ENCODE measurements around the gene AKAP7. TPM values are rescaled to one million over a fixed set of nuclear protein-coding genes. Genes with fewer than 3 reads are reported as not detected.
"Not testable (repeated sequence)": the region's sequence is repeated elsewhere in the genome, so short reads cannot be mapped to it uniquely, and the experiment has no call there.

The AKAP7 gene
- polyA plus RNA-seq, 3 donors: 2.4 to 4.9 (median 3.4) TPM

DNA sequence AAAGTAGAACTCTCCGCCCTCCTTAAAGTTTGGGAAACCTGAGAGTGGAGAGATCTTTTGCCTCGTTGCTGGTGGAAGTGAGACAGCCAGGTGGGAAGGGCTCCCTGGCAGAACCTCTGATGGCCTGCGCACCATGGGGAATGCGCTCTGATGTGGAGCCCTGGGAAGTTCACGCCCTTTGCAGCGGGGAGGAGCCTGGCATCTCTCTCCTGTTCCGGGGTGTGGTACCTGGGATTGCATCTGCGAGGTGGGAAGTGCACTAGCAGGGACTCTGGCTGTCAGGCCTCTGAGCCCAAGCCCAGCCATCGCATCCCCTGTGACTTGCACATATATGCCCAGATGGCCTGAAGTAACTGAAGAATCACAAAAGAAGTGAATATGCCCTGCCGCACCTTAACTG, 159.8 kb downstream of the AKAP7 start:
- no peak overlapping the region for H3K9ac ChIP-seq (ENCODE audit: insufficient read depth, low read length, poor library complexity, severe bottlenecking)
- Mint-ChIP-seq H3K27me3 (ENCODE audit: low read depth in 3 of 3) (peaks cover 0 to 3% (median 0%) of the 10 kb centered on the region in 3 donors), H3K27ac (no peak overlapping the region), H3K4me1 (peaks cover 14% of the 10 kb centered on the region), H3K36me3 (no peaks in the 10 kb centered on the region), H3K4me3 (no peak overlapping the region), H3K9me3 (peaks cover 0 to 6% (median 0%) of the 10 kb centered on the region in 7 donors)
- H3K27ac ChIP-seq (ENCODE audit: low read depth in 1 of 2, low read length in 2 of 2): no peak overlapping the region
- H3K79me2 ChIP-seq (ENCODE audit: insufficient read depth, low read length): no peaks in the 10 kb centered on the region
- H3K9me3 ChIP-seq (replicated peaks in 1 of 2; ENCODE audit: control insufficient read depth in 1 of 2, insufficient read depth in 1 of 2, low read length in 2 of 2): no peaks in the 10 kb centered on the region
- intact Hi-C loops (cut with micrococcal nuclease): no loop called here
- DNase-seq: no peak
- 100% methylated on average over 8 of the region's 10 CpGs for WGBS (ENCODE audit: insufficient coverage)
- H2AFZ ChIP-seq (ENCODE audit: insufficient read depth, low read depth, low read length, poor library complexity, severe bottlenecking): no peak overlapping the region
- H3K4me3 ChIP-seq (replicated peaks in 1 of 3; ENCODE audit: low read depth in 2 of 3, low read length in 3 of 3): no peak overlapping the region
- H3K4me2 ChIP-seq (replicated peaks; ENCODE audit: extremely low read depth, low read length, poor library complexity, severe bottlenecking): no peak overlapping the region
- H3K4me1 ChIP-seq (ENCODE audit: control insufficient read depth in 1 of 2, insufficient read depth in 2 of 2, low read length in 2 of 2): no peaks in the 10 kb centered on the region
- H4K20me1 ChIP-seq (ENCODE audit: insufficient read depth, low read length): no peaks in the 10 kb centered on the region
- TF ChIP-seq, protein P1, sequence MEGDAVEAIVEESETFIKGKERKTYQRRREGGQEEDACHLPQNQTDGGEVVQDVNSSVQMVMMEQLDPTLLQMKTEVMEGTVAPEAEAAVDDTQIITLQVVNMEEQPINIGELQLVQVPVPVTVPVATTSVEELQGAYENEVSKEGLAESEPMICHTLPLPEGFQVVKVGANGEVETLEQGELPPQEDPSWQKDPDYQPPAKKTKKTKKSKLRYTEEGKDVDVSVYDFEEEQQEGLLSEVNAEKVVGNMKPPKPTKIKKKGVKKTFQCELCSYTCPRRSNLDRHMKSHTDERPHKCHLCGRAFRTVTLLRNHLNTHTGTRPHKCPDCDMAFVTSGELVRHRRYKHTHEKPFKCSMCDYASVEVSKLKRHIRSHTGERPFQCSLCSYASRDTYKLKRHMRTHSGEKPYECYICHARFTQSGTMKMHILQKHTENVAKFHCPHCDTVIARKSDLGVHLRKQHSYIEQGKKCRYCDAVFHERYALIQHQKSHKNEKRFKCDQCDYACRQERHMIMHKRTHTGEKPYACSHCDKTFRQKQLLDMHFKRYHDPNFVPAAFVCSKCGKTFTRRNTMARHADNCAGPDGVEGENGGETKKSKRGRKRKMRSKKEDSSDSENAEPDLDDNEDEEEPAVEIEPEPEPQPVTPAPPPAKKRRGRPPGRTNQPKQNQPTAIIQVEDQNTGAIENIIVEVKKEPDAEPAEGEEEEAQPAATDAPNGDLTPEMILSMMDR (IDR thresholded peaks at IDR 0.05): no peak
- H3K36me3 ChIP-seq (replicated peaks in 1 of 2; ENCODE audit: control insufficient read depth in 1 of 2, insufficient read depth in 2 of 2, low read length in 2 of 2): no peaks in the 10 kb centered on the region
- H3K27me3 ChIP-seq (ENCODE audit: control insufficient read depth in 2 of 2, insufficient read depth in 2 of 2, low read length in 2 of 2): no peaks in the 10 kb centered on the region

DNA sequence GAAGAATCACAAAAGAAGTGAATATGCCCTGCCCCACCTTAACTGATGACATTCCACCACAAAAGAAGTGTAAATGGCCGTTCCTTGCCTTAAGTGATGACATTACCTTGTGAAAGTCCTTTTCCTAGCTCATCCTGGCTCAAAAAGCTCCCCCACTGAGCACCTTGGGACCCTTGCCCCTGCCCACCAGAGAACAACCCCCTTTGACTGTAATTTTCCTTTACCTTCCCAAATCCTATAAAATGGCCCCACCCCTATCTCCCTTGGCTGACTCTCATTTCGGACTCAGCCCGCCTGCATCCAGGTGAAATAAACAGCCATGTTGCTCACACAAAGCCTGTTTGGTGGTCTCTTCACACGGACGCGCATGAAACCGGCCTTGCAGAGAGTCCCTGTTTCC, 165.6 kb downstream of the AKAP7 start:
- H4K20me1 ChIP-seq (ENCODE audit: insufficient read depth, low read length); H3K79me2 ChIP-seq (ENCODE audit: insufficient read depth, low read length); DNase-seq; H3K27me3 ChIP-seq (ENCODE audit: control insufficient read depth in 2 of 2, insufficient read depth in 2 of 2, low read length in 2 of 2); intact Hi-C loops (cut with micrococcal nuclease); H2AFZ ChIP-seq (ENCODE audit: insufficient read depth, low read depth, low read length, poor library complexity, severe bottlenecking); H3K9me3 Mint-ChIP-seq; H3K36me3 Mint-ChIP-seq; H3K9ac ChIP-seq (ENCODE audit: insufficient read depth, low read length, poor library complexity, severe bottlenecking); H3K4me3 Mint-ChIP-seq; H3K4me3 ChIP-seq (replicated peaks in 1 of 3; ENCODE audit: low read depth in 2 of 3, low read length in 3 of 3); H3K36me3 ChIP-seq (replicated peaks in 1 of 2; ENCODE audit: control insufficient read depth in 1 of 2, insufficient read depth in 2 of 2, low read length in 2 of 2); H3K27me3 Mint-ChIP-seq (ENCODE audit: low read depth in 3 of 3); H3K4me2 ChIP-seq (replicated peaks; ENCODE audit: extremely low read depth, low read length, poor library complexity, severe bottlenecking); H3K27ac ChIP-seq (ENCODE audit: low read depth in 1 of 2, low read length in 2 of 2); H3K4me1 ChIP-seq (ENCODE audit: control insufficient read depth in 1 of 2, insufficient read depth in 2 of 2, low read length in 2 of 2); H3K9me3 ChIP-seq (replicated peaks in 1 of 2; ENCODE audit: control insufficient read depth in 1 of 2, insufficient read depth in 1 of 2, low read length in 2 of 2): not testable (repeated sequence)
- Mint-ChIP-seq H3K4me1 (peaks cover 27% of the 10 kb centered on the region), H3K27ac (peak overlapping the region in 1 of 7 donors; percentile 48)
- WGBS (ENCODE audit: insufficient coverage): 100% methylated on average over 3 of the region's 7 CpGs

Measured in CD14-positive monocyte (primary cell).